Neuronal stem cell (in vitro differentiated cells): ENCODE measurements around the gene SNX22.

ENCODE experiments used
- DNase-seq: peaks from one replicate; pipeline ENCODE4 v3.0.0-alpha.2; 2013; ENCODE audit warnings: low spot score
- H2AFZ ChIP-seq: one replicate; pipeline ENCODE4 v1.6.1; 2013; ENCODE audit warnings: mild to moderate bottlenecking, low read length, inconsistent platforms
- H2AK5ac ChIP-seq: 2 replicates; pipeline ENCODE4 v1.6.1; 2013; ENCODE audit warnings: low read depth, mild to moderate bottlenecking, inconsistent platforms, low read length, moderate library complexity, mixed read lengths
- H2BK120ac ChIP-seq: 2 replicates; pipeline ENCODE4 v1.6.1; 2013; ENCODE audit warnings: low read depth, mild to moderate bottlenecking, inconsistent platforms, low read length, moderate library complexity, mixed read lengths
- H2BK12ac ChIP-seq: one replicate; pipeline ENCODE4 v1.6.1; 2013; ENCODE audit warnings: low read length, inconsistent platforms
- H2BK15ac ChIP-seq: 2 replicates; pipeline ENCODE4 v1.6.1; 2013; ENCODE audit warnings: mild to moderate bottlenecking, low read length, inconsistent platforms, mixed read lengths
- H2BK5ac ChIP-seq: one replicate; pipeline ENCODE4 v1.6.1; 2013; ENCODE audit warnings: inconsistent platforms, mild to moderate bottlenecking, low read length, moderate library complexity
- H3K14ac ChIP-seq: one replicate; pipeline ENCODE4 v1.6.1; 2013; ENCODE audit warnings: low read length, inconsistent platforms
- H3K18ac ChIP-seq: 2 replicates; pipeline ENCODE4 v1.6.1; 2013; ENCODE audit warnings: low read length, inconsistent platforms
- H3K23ac ChIP-seq: 2 replicates; pipeline ENCODE4 v1.6.1; 2013; ENCODE audit warnings: low read depth, mild to moderate bottlenecking, mixed read lengths, low read length, inconsistent platforms; ENCODE audit not compliant: poor library complexity
- H3K27ac ChIP-seq: replicated peaks from 3 replicates; pipeline ENCODE4 v1.5.1; 2013; ENCODE audit warnings: low read length, inconsistent platforms
- H3K27me3 ChIP-seq, 3 experiments: 2 replicates each; pipeline ENCODE4 v1.6.1; 2013; ENCODE audit warnings: low read length in 3 of 3, mild to moderate bottlenecking in 2 of 3, inconsistent platforms in 1 of 3, low read depth in 1 of 3, mixed read lengths in 1 of 3, moderate library complexity in 1 of 3; ENCODE audit not compliant: control insufficient read depth in 3 of 3, insufficient read depth in 3 of 3
- H3K36me3 ChIP-seq, 2 donors: replicated peaks in 1 of 2; 2 replicates each; pipeline ENCODE4 v1.6.1; 2013; ENCODE audit warnings: low read length in 2 of 2; ENCODE audit not compliant: control insufficient read depth in 2 of 2, insufficient read depth in 2 of 2
- H3K4ac ChIP-seq: 2 replicates; pipeline ENCODE4 v1.6.1; 2013; ENCODE audit warnings: inconsistent platforms, mild to moderate bottlenecking, low read length, moderate library complexity
- H3K4me1 ChIP-seq, 2 donors: 1 replicate in 1 of 2; 2 replicates in 1 of 2; pipeline ENCODE4 v1.6.1; 2013; ENCODE audit warnings: low read length in 2 of 2, low read depth in 1 of 2; ENCODE audit not compliant: control insufficient read depth in 2 of 2, insufficient read depth in 1 of 2
- H3K4me2 ChIP-seq: one replicate; pipeline ENCODE4 v1.6.1; 2013; ENCODE audit warnings: mild to moderate bottlenecking, low read length, inconsistent platforms; ENCODE audit not compliant: insufficient read depth, poor library complexity, severe bottlenecking
- H3K4me3 ChIP-seq, 2 donors: 2 replicates each; pipeline ENCODE4 v1.5.1; 2013; ENCODE audit warnings: low read length in 2 of 2, mild to moderate bottlenecking in 2 of 2, inconsistent platforms in 1 of 2, moderate library complexity in 1 of 2
- H3K79me1 ChIP-seq: one replicate; pipeline ENCODE4 v1.6.1; 2013; ENCODE audit warnings: low read depth, mild to moderate bottlenecking, inconsistent platforms, low read length, moderate library complexity
- H3K9ac ChIP-seq: one replicate; pipeline ENCODE4 v1.6.1; 2013; ENCODE audit warnings: mild to moderate bottlenecking, low read depth, low read length, inconsistent platforms; ENCODE audit not compliant: poor library complexity
- H3K9me3 ChIP-seq, 2 donors: replicated peaks in 1 of 2; 2 replicates each; pipeline versions ENCODE3 to v1.6.1; 2013; ENCODE audit warnings: low read length in 2 of 2, mild to moderate bottlenecking in 2 of 2, inconsistent platforms in 1 of 2, low read depth in 1 of 2, mixed read lengths in 1 of 2, moderate library complexity in 1 of 2; ENCODE audit not compliant: control insufficient read depth in 2 of 2, insufficient read depth in 1 of 2
- H4K8ac ChIP-seq: one replicate; pipeline ENCODE4 v1.6.1; 2013; ENCODE audit warnings: low read depth, mild to moderate bottlenecking, inconsistent platforms, low read length, moderate library complexity
- H4K91ac ChIP-seq: one replicate; pipeline ENCODE4 v1.6.1; 2013; ENCODE audit warnings: low read length, low read depth, mild to moderate bottlenecking, inconsistent platforms; ENCODE audit not compliant: poor library complexity
- WGBS, 2 donors: extraction: QIAGEN DNeasy Blood & Tissue Kit; methylation state at CpG; one replicate each; pipeline ENCODE4 v1.1.7; 2013; ENCODE audit warnings: missing lambda C conversion rate in 2 of 2, mixed read lengths in 1 of 2; ENCODE audit not compliant: insufficient read length in 2 of 2, insufficient replicate concordance in 1 of 2; ENCODE audit errors: extremely low coverage in 2 of 2; 5-methylcytosine and 5-hydroxymethylcytosine counted together

SNX22 gene

DNA sequence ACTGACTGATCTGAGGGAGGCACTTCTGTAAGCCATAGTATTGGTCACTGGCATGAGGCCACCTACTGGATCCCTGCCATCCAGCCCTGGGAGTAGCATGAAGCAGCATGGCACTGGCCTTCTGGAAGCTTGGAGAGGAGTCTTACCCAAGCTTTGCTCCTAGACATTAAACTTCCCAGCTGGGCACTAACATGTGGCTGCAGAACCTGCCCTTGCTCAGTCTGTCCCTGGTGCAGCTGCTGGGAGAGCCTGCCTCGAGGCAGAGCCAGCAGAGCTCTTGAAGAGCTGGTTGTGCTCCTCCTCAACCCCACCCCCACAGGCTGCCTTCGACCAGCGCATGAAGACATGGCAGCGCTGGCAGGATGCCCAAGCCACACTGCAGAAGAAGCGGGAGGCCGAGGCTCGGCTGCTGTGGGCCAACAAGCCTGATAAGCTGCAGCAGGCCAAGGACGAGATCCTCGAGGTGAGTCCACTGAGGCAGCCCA, 17.1 kb upstream of the SNX22 start:
- Histone ChIP-seq H3K18ac (no peak overlapping the region), H3K9me3 (no peaks in the 10 kb centered on the region), H3K4me1 (no peaks in the 10 kb centered on the region), H3K27ac (no peak overlapping the region), H2BK5ac (no peak overlapping the region), H2BK15ac (no peak overlapping the region), H3K14ac (no peak overlapping the region), H4K91ac (no peak overlapping the region), H2BK120ac (no peak overlapping the region), H2AFZ (no peak overlapping the region), H3K23ac (no peak overlapping the region), H3K4me3 (no peak overlapping the region), H4K8ac (no peak overlapping the region), H2AK5ac (no peak overlapping the region), H3K79me1 (no peaks in the 10 kb centered on the region), H3K4ac (no peak overlapping the region), H2BK12ac (no peak overlapping the region), H3K4me2 (no peak overlapping the region), H3K9ac (peak overlapping the region; percentile 38), H3K27me3 (no peaks in the 10 kb centered on the region), H3K36me3 (peaks cover 55 to 89% of the 10 kb centered on the region in 2 donors)
- no peak for DNase-seq
- WGBS, 2 donors = no CpG with 5 or more reads among the region's 9 CpGs

- H3K9me3 ChIP-seq = no peaks in the 10 kb centered on the region
- no peak overlapping the region for H2AK5ac ChIP-seq
- H4K91ac ChIP-seq = no peak overlapping the region
- H2BK15ac ChIP-seq = no peak overlapping the region
- H2BK12ac ChIP-seq = no peak overlapping the region
- no peaks in the 10 kb centered on the region for H3K79me1 ChIP-seq
- no peak overlapping the region for H2BK5ac ChIP-seq
- no peak overlapping the region for H4K8ac ChIP-seq
- no CpG with 5 or more reads among the region's 7 CpGs for WGBS, 2 donors
- no peak overlapping the region for H3K4ac ChIP-seq
- DNase-seq = no peak
- no peak overlapping the region for H3K18ac ChIP-seq
- H3K4me1 ChIP-seq = no peaks in the 10 kb centered on the region
- H3K14ac ChIP-seq = no peak overlapping the region
- H2AFZ ChIP-seq = no peak overlapping the region
- H3K36me3 ChIP-seq = peaks cover 44 to 81% of the 10 kb centered on the region in 2 donors
- no peak overlapping the region for H3K27ac ChIP-seq
- no peak overlapping the region for H2BK120ac ChIP-seq
- H3K23ac ChIP-seq = no peak overlapping the region
- H3K4me3 ChIP-seq = no peak overlapping the region
- H3K4me2 ChIP-seq = no peak overlapping the region
- no peak overlapping the region for H3K9ac ChIP-seq
- H3K27me3 ChIP-seq = no peaks in the 10 kb centered on the region
Measured at GRCh38 chr15:64136347-64136746, 15.2 kb upstream of the SNX22 start.

GRCh38 chr15:64137226-64137833, 14.2 kb upstream of the SNX22 start:
- no peaks in the 10 kb centered on the region for H3K4me1 ChIP-seq
- no CpG with 5 or more reads among the region's 8 CpGs for WGBS, 2 donors

DNA sequence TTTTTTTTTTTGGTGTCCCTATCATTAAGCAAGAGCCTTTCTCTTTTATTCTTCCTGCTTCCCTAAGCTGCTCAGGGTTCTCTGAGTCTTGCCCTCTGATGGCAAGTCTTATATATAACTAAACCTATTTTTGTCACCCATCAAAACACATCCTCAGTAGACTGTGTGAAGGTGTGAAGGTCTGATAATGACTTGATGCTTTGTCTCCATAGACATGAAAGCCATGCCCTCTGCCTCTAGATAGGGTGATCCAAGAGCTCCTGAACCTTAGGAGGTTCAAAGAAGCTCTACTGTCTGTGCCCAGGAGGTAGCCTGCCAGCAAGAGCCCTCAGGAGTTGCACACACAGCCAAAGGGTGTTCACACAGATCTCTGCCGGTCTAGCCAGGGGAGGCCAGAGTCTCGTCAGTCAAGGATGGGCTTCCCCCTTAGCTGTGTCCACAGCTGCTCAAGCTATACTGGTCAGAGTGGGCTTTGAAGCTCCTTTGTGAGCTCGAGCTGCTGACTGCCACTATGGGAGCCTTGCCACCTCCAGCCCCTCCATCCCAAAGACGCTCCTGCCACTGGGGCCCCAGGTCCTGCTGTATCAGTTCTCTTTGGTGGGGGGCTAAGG, 13.1 kb upstream of the SNX22 start:
- Histone ChIP-seq H4K8ac (no peak overlapping the region), H3K4me3 (no peak overlapping the region), H3K27me3 (no peaks in the 10 kb centered on the region), H2BK120ac (no peak overlapping the region), H3K23ac (no peak overlapping the region), H4K91ac (no peak overlapping the region), H3K18ac (no peak overlapping the region), H3K4me1 (no peaks in the 10 kb centered on the region), H2BK5ac (no peak overlapping the region), H3K9me3 (no peaks in the 10 kb centered on the region), H2BK12ac (no peak overlapping the region), H2AFZ (no peak overlapping the region), H3K4ac (no peak overlapping the region), H3K9ac (no peak overlapping the region), H2AK5ac (no peak overlapping the region), H3K4me2 (no peak overlapping the region), H3K27ac (no peak overlapping the region), H2BK15ac (no peak overlapping the region), H3K36me3 (peaks cover 31 to 79% of the 10 kb centered on the region in 2 donors), H3K14ac (no peak overlapping the region), H3K79me1 (no peaks in the 10 kb centered on the region)
- WGBS, 2 donors = no CpG with 5 or more reads among the region's 4 CpGs
- DNase-seq = no peak

More at GRCh38 chr15:64137226-64137833, 14.2 kb upstream of the SNX22 start:
- no peak overlapping the region for H3K4ac ChIP-seq
- H3K14ac ChIP-seq = no peak overlapping the region
- H3K27me3 ChIP-seq = no peaks in the 10 kb centered on the region
- no peak overlapping the region for H4K8ac ChIP-seq
- no peak overlapping the region for H2BK15ac ChIP-seq
- no peak overlapping the region for H2BK12ac ChIP-seq
- H2AK5ac ChIP-seq = no peak overlapping the region
- H3K9ac ChIP-seq = no peak overlapping the region
- H2AFZ ChIP-seq = no peak overlapping the region
- no peaks in the 10 kb centered on the region for H3K9me3 ChIP-seq
- no peak overlapping the region for H4K91ac ChIP-seq
- no peak overlapping the region for H2BK5ac ChIP-seq
- no peak for DNase-seq
- H3K4me2 ChIP-seq = no peak overlapping the region
- peaks cover 38 to 78% of the 10 kb centered on the region in 2 donors for H3K36me3 ChIP-seq
- H2BK120ac ChIP-seq = no peak overlapping the region
- H3K27ac ChIP-seq = no peak overlapping the region
- no peaks in the 10 kb centered on the region for H3K79me1 ChIP-seq
- no peak overlapping the region for H3K4me3 ChIP-seq
- no peak overlapping the region for H3K23ac ChIP-seq
- no peak overlapping the region for H3K18ac ChIP-seq
